Left cardiac atrium (tissue), 4 donors: ENCODE results near the gene COQ5. TPM values are rescaled to one million over a fixed set of nuclear protein-coding genes. Genes with fewer than 3 reads are reported as not detected.
"Not testable (repeated sequence)": the region's sequence is repeated elsewhere in the genome, so short reads cannot be mapped to it uniquely, and the experiment has no call there.

ENCODE experiments used
- ATAC-seq, 2 donors: fragments of 200-7000 bp; cut with Tn5 transposase; one replicate each; pipeline ENCODE4 v1.9.1; 2020; ENCODE audit warnings: mild to moderate bottlenecking in 2 of 2, moderate library complexity in 2 of 2
- DNase-seq: peaks from one replicate; pipeline ENCODE4 v3.0.0-alpha.2; 2020
- intact Hi-C, 2 donors: fragments of 100-400 bp; cut with DNase I; formaldehyde crosslinking; loops; one replicate each; pipeline versions ENCODE4 v1.14.1 to v1.15.1; 2022 to 2023
- total RNA-seq, 2 donors: library from RNA; stranded (reverse); fragmentation: NEBNext Ultra II Directional; extraction: Animal tissue kit (Norgen Biotek cat#: 25700); gene quantifications; one replicate each; pipeline ENCODE4 v1.2.1, GENCODE V29; 2021
- donor health status: DM: no; HTN: yes; CAD: no.
- donor health status: DM: no; HTN: yes; CAD: no; lungs with severe emphysema.
- donor health status: DM: yes; HTN: yes; CAD: no.
- donor health status: Dilated cardiomyopathy.

COQ5 gene
- total RNA-seq, 2 donors from 2014 or later: 28.6 to 29.3 TPM

- DNase-seq (no peak), ATAC-seq (no peak)
- intact Hi-C loops: no loop called here
Measured at GRCh38 chr12:120532701-120533238, 3.8 kb upstream of the COQ5 start.

- ATAC-seq, intact Hi-C loops, DNase-seq: not testable (repeated sequence)
Measured at GRCh38 chr12:120530418-120530761, 1.4 kb upstream of the COQ5 start.

GRCh38 chr12:120529641-120530417, 871 bp upstream of the COQ5 start:
- intact Hi-C loops: no loop called here

GRCh38 chr12:120522568-120522967, 6.4 kb downstream of the COQ5 start:
- no peak for DNase-seq
- no peak for ATAC-seq
- intact Hi-C loops: no loop called here

More at GRCh38 chr12:120529641-120530417, 871 bp upstream of the COQ5 start:
- ATAC-seq: peak in 1 of 2 donors; percentile 13
- no peak for DNase-seq

GRCh38 chr12:120519324-120519723, 9.6 kb downstream of the COQ5 start:
- intact Hi-C loops, ATAC-seq, DNase-seq: not testable (repeated sequence)

GRCh38 chr12:120515496-120515895, 13.5 kb downstream of the COQ5 start:
- ATAC-seq (no peak), DNase-seq (no peak)
- intact Hi-C loops: no loop called here

- no peak for DNase-seq
- ATAC-seq: no peak
- intact Hi-C loops: no loop called here
Measured at GRCh38 chr12:120514002-120514401, 15.0 kb downstream of the COQ5 start.

GRCh38 chr12:120508537-120508936, 20.4 kb downstream of the COQ5 start:
- no peak for DNase-seq
- intact Hi-C loops: no loop called here
- no peak for ATAC-seq

- no peak for DNase-seq
- intact Hi-C loops: no loop called here
Measured at GRCh38 chr12:120504587-120504986, 24.4 kb downstream of the COQ5 start.

GRCh38 chr12:120500581-120500980, 28.4 kb downstream of the COQ5 start:
- no peak for DNase-seq
- no peak for ATAC-seq
- intact Hi-C loops: no loop called here

More at GRCh38 chr12:120504587-120504986, 24.4 kb downstream of the COQ5 start:
- no peak for ATAC-seq

- intact Hi-C loops: no loop called here
- no peak for ATAC-seq
- DNase-seq: no peak
Measured at GRCh38 chr12:120498870-120499515, 30.0 kb downstream of the COQ5 start.

- no peak for ATAC-seq
- intact Hi-C loops: no loop called here
- DNase-seq: no peak
Measured at GRCh38 chr12:120497524-120498150, 31.3 kb downstream of the COQ5 start.

- DNase-seq (peak; percentile 79), ATAC-seq (peak; percentile 69 to 80)
Measured at GRCh38 chr12:120496413-120497340, 32.3 kb downstream of the COQ5 start.

GRCh38 chr12:120495731-120496412, 33.1 kb downstream of the COQ5 start, which contains the start of gene DYNLL1:
DYNLL1 (plus strand) TSS chr12:120496113; CDS start chr12:120496422, 309 bp downstream.
- DNase-seq: peak; percentile 97
- intact Hi-C loops: no loop called here
- peak; percentile 98 to 99 for ATAC-seq

More at GRCh38 chr12:120496413-120497340, 32.3 kb downstream of the COQ5 start:
- intact Hi-C loops: no loop called here

- intact Hi-C loops: no loop called here
- DNase-seq: no peak
- no peak for ATAC-seq
Measured at GRCh38 chr12:120495186-120495730, 33.7 kb downstream of the COQ5 start.

GRCh38 chr12:120490833-120491512, 38.0 kb downstream of the COQ5 start:
- intact Hi-C loops: no loop called here
- ATAC-seq (peak in 1 of 2 donors; percentile 13), DNase-seq (no peak)

- DNase-seq (no peak), ATAC-seq (no peak)
- intact Hi-C loops: no loop called here
Measured at GRCh38 chr12:120490325-120490724, 38.6 kb downstream of the COQ5 start.
